Kidney (tissue), 14 donors: ENCODE measurements around the gene CENPC. TPM values are rescaled to one million over a fixed set of nuclear protein-coding genes. Genes with fewer than 3 reads are reported as not detected.

Experiments
- DNase-seq, 5 donors: peaks; one replicate each; pipeline ENCODE4 v3.0.0-alpha.2; 2013 to 2020
- FAIRE-seq: peaks from 2 replicates; lab custom pipeline; 2012; peaks lifted over from hg19 to GRCh38; lab: Jason Lieb, UNC
- H3K27ac ChIP-seq, 2 donors: one replicate each; pipeline ENCODE4 v1.7.0; 2013; ENCODE audit warnings: low read depth in 2 of 2, low read length in 2 of 2, inconsistent platforms in 1 of 2
- H3K27me3 ChIP-seq: one replicate; pipeline ENCODE4 v1.7.1; 2013; ENCODE audit warnings: low read length, inconsistent platforms; ENCODE audit not compliant: control insufficient read depth, insufficient read depth
- H3K36me3 ChIP-seq, 3 donors: one replicate each; pipeline versions ENCODE4 v1.7.0 to v1.7.1; 2013; ENCODE audit warnings: low read length in 3 of 3, control low read depth in 1 of 3, inconsistent platforms in 1 of 3; ENCODE audit not compliant: insufficient read depth in 3 of 3, control insufficient read depth in 2 of 3
- H3K4me1 ChIP-seq, 3 donors: one replicate each; pipeline versions ENCODE4 v1.7.0 to v1.7.1; 2013; ENCODE audit warnings: low read length in 3 of 3, inconsistent platforms in 1 of 3, low read depth in 1 of 3; ENCODE audit not compliant: control insufficient read depth in 2 of 3, insufficient read depth in 2 of 3
- H3K4me3 ChIP-seq, 3 donors: one replicate each; pipeline versions ENCODE4 v1.7.0 to v1.8.1; 2013; ENCODE audit warnings: low read length in 3 of 3, control low read depth in 1 of 3, inconsistent platforms in 1 of 3
- H3K9ac ChIP-seq, 3 donors: one replicate each; pipeline versions ENCODE4 v1.7.0 to v1.7.1; 2013; ENCODE audit warnings: low read length in 3 of 3, control low read depth in 1 of 3, inconsistent platforms in 1 of 3
- H3K9me3 ChIP-seq, 3 donors: one replicate each; pipeline versions ENCODE4 v1.7.0 to v1.7.1; 2013; ENCODE audit warnings: low read length in 3 of 3, control low read depth in 1 of 3, inconsistent platforms in 1 of 3; ENCODE audit not compliant: control insufficient read depth in 2 of 3, insufficient read depth in 1 of 3
- CTCF ChIP-seq: IDR thresholded peaks from 3 replicates; pipeline ENCODE4 v1.5.1; 2012; ENCODE audit warnings: mild to moderate bottlenecking, moderate library complexity, borderline replicate concordance; ENCODE audit not compliant: insufficient read depth; ENCODE audit errors: extremely low read depth
- intact Hi-C: fragments of 100-400 bp; cut with DNase I; formaldehyde crosslinking; loops from one replicate; pipeline ENCODE4 v1.11.1; 2022
- polyA plus RNA-seq: library from polyadenylated mRNA; stranded (reverse); fragments of 350-450 nt; fragmentation: Illumina TruSeq; extraction: RNeasy Lipid Tissue Mini Kit (QIAGEN cat#74804); gene quantifications from one replicate; pipeline ENCODE4 v1.2.3, GENCODE V29; 2014; ENCODE audit warnings: low read depth, low replicate concordance; ENCODE audit not compliant: insufficient read depth
- total RNA-seq: library from RNA; stranded (reverse); fragmentation: NEBNext Ultra II Directional; extraction: Animal tissue kit (Norgen Biotek cat#: 25700); gene quantifications from one replicate; pipeline ENCODE4 v1.2.1, GENCODE V29; 2021
- donor health status: control.
- donor health status: control.
- donor health status: control.
- donor health status: control.
- donor health status: control.
- donor health status: DM: yes; HTN: yes; CAD: no.
- donor health status: Normal renal cell carcinoma (clear cell type).

The CENPC gene
- total and polyA plus RNA-seq, 2 donors from 2014 or later = 4.6 to 24.7 TPM

- no peak overlapping the region for H3K9ac ChIP-seq
Measured at GRCh38 chr4:67438975-67439374, 106.3 kb downstream of the CENPC start.

GRCh38 chr4:67437974-67438713, 107.2 kb downstream of the CENPC start:
- H3K9me3 ChIP-seq = no peaks in the 10 kb centered on the region
- no peak for FAIRE-seq
- no peak overlapping the region for H3K4me3 ChIP-seq
- H3K36me3 ChIP-seq = no peaks in the 10 kb centered on the region
- peaks cover 0 to 7% (median 0%) of the 10 kb centered on the region in 3 donors for H3K4me1 ChIP-seq
- intact Hi-C loops = no loop called here
- no peaks in the 10 kb centered on the region for H3K27me3 ChIP-seq
- DNase-seq = no peak
- TF ChIP-seq CTCF = no peak
- no peak overlapping the region for H3K9ac ChIP-seq
- H3K27ac ChIP-seq = no peak overlapping the region

More at GRCh38 chr4:67438975-67439374, 106.3 kb downstream of the CENPC start:
- Histone ChIP-seq H3K27me3 (no peaks in the 10 kb centered on the region), H3K9me3 (no peaks in the 10 kb centered on the region), H3K27ac (no peak overlapping the region), H3K36me3 (no peaks in the 10 kb centered on the region), H3K4me3 (no peak overlapping the region), H3K4me1 (peaks cover 0 to 7% (median 0%) of the 10 kb centered on the region in 3 donors)
- FAIRE-seq (no peak), DNase-seq (no peak)
- intact Hi-C loops = no loop called here
- no peak for TF ChIP-seq CTCF

- Histone ChIP-seq H3K4me3 (no peak overlapping the region), H3K27me3 (no peaks in the 10 kb centered on the region), H3K4me1 (peaks cover 0 to 7% (median 0%) of the 10 kb centered on the region in 3 donors), H3K9me3 (no peaks in the 10 kb centered on the region), H3K9ac (no peak overlapping the region), H3K36me3 (no peaks in the 10 kb centered on the region), H3K27ac (no peak overlapping the region)
- FAIRE-seq = no peak
- no peak for TF ChIP-seq CTCF
- intact Hi-C loops = no loop called here
- DNase-seq = no peak
Measured at GRCh38 chr4:67436742-67437141, 108.6 kb downstream of the CENPC start.
